NCI-H2107 (cell line): ENCODE data around the gene MED9.

Experiments
- DNase-seq: peaks from one replicate; lab custom pipeline; 2025; lab: John Stamatoyannopoulos, UW

MED9 gene

GRCh38 chr17:17516941-17517720, 40.3 kb downstream of the MED9 start:
- DNase-seq = no peak

GRCh38 chr17:17518014-17518413, 41.2 kb downstream of the MED9 start:
- no peak for DNase-seq

- no peak for DNase-seq
These were observed 42.2 kb downstream of the MED9 start for GRCh38 chr17:17518951-17519350.

DNA sequence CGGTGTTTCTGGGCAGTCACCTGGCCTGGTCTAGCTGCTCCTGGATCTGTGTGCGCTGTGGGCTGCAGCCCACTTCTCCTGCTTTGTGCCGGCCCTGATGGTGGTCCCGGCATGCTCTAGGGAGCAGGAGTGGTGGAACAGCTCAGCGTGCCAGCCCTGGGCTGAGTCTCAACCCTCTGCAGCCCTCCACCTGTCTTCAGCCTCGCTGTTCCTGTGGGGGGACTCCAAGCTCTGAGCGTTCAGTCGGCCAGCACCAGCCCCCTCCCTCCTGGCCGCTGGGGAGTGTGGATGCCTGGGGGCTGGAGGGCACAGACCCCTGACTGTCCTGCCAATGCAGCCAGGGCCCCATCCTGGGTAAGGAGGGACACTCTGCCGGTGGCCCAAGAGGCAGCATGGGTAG, 43.1 kb downstream of the MED9 start:
- no peak for DNase-seq

- DNase-seq = no peak
These were observed 43.9 kb downstream of the MED9 start for GRCh38 chr17:17520599-17521232.

GRCh38 chr17:17523001-17523730, 46.4 kb downstream of the MED9 start:
- no peak for DNase-seq

- DNase-seq = no peak
These were observed 47.1 kb downstream of the MED9 start for GRCh38 chr17:17523731-17524490.

GRCh38 chr17:17525311-17525710, 48.5 kb downstream of the MED9 start:
- no peak for DNase-seq

- no peak for DNase-seq
These were observed 49.2 kb downstream of the MED9 start for GRCh38 chr17:17525956-17526355.

DNA sequence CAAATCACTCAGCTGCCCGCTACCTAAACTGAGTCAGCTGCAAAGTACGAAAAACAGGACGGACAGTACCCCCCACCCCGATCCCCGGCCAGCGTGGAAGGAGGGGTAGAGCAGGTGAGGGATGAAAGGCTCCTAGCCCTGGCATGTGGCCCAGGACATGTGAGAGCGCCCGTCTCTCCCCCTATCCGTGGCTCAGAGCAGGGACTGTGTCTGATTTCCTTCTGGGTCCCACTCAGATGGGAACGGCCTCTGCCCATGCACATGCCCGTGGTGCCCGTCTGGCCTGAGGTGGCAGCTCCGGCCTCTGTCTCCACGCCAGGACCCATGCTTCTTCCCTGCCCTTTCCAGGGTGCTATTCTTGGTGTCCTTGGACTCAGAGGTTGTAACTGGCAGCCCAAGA, 49.6 kb downstream of the MED9 start:
- no peak for DNase-seq

GRCh38 chr17:17527534-17527933, 50.7 kb downstream of the MED9 start:
- DNase-seq = no peak

- DNase-seq = no peak
These were observed 51.2 kb downstream of the MED9 start for GRCh38 chr17:17527956-17528500.

GRCh38 chr17:17528696-17529652, 52.2 kb downstream of the MED9 start:
- no peak for DNase-seq

DNA sequence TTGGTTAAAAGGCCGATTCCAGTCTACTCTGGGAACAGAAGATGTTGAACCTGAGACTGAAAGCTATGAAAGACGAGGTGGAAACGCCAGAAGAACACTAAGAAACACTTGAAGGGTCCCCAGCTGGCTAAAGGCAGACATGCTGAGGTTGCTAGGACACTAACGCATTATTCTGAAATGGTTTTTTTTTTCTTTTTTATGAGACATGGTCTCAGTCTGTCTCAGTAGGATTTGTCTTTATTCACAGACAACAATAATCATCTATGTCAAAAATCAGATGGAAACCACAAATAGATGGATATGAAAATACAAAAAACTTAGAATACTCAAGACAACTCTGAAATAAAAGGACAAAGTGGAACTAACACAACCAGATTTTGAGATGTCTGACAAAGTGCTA, 54.4 kb downstream of the MED9 start:
- no peak for DNase-seq

- no peak for DNase-seq
These were observed 56.2 kb downstream of the MED9 start for GRCh38 chr17:17532991-17533390.

GRCh38 chr17:17533901-17534441, 57.2 kb downstream of the MED9 start:
- DNase-seq = no peak

DNA sequence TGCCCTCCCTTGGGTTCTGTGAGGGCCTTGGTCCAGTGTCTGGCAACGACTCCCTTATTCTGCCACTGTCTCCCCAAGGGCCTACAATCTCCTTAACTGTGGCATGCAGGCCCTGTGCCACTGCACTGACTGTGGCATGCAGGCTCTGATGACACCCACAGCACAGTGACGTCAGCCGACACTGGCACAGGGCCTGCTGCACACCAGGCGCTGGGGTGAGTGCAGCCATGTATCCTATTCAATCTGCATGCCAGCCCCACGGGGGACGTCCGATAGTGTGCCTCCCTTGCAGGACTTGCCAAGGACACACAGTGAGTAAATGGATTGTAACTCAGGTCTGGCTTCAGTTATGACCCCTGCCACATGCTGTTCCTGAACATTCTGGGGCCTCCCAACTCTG, 59.2 kb downstream of the MED9 start:
- DNase-seq = no peak

DNA sequence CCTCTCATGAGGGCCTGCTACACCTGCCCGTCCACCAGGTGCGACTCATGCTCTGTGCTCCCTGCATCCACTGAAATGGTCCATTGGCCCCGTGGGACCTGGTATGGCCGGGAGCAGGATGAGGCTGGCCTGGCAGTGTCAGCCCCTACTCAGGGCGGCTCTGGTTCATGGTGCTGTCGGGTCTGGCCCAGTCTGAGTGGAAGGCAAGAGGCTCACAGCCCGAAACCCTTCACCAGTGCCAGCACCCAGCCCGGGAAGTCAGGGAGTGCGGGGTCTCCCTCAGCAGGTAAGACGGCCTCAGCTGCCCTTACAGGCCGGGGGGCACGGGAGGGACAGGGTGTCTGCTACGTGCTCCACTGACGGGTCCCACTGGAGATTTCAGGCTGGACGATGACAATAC, 59.9 kb downstream of the MED9 start:
- DNase-seq = no peak

DNA sequence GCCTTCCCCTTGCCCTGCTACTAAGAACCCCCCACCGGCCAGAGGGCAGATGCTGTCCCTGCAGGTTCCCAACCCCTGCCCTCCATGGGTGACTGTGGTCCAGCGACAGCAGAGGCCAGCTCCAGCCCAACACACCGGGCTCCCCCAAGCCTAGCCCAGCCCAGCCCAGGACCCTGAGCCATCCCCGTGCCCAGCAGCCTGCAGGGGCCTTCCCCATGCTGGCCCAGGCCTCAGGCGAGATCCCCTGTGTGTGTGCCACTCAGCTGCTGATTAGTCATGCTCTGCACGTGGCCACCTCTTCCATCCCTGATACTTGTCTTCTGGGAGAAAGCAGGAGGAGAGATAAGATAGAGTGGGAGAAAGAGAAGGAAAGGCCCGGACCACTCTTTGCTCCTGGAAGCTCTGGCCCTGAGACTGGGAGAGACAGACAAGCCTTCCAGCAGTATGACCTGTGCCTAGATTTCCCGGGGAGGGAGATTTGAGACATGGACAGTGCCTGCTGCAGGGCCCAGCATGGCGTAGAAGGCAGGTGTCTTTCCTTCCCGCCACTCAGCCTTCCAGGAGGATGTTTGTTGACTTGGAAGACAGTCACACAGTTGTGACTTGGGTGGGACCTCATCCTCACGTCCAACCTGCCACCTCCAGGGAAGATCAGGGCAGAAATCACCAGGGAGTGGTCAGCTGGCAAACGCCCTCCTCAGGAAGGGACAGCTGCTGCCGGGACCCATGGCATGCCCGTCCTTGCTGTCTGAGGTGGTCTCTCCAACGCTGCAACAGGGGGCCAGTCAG, 60.7 kb downstream of the MED9 start:
- no peak for DNase-seq
